OCI-LY1 (cell line): ENCODE measurements around the gene BCL2L12.

ENCODE experiments used
- H2AFZ ChIP-seq: fragments of 200-600 bp; sonication (generic), shearing (Covaris generic); 2 replicates; pipeline ENCODE4 v1.6.0; 2014; ENCODE audit warnings: antibody characterized with exemption, mild to moderate bottlenecking, low read length
- H3F3A ChIP-seq: fragments of 200-600 bp; sonication (generic), shearing (Covaris generic); 2 replicates; pipeline ENCODE4 v1.6.0; 2014; ENCODE audit warnings: mild to moderate bottlenecking, antibody characterized with exemption, low read length, moderate library complexity; ENCODE audit not compliant: insufficient read depth
- H3K27ac ChIP-seq: fragments of 200-600 bp; sonication (generic); 2 replicates; pipeline ENCODE4 v1.5.1; 2014; ENCODE audit warnings: low read length, mixed run types, mild to moderate bottlenecking, low read depth; ENCODE audit not compliant: poor library complexity, severe bottlenecking
- H3K27me3 ChIP-seq: fragments of 200-600 bp; sonication (generic); 2 replicates; pipeline ENCODE4 v1.6.0; 2014; ENCODE audit warnings: antibody characterized with exemption, mild to moderate bottlenecking, low read length, moderate library complexity; ENCODE audit not compliant: insufficient read depth
- H3K36me3 ChIP-seq: fragments of 200-600 bp; sonication (generic); 2 replicates; pipeline ENCODE4 v1.6.1; 2014; ENCODE audit warnings: mild to moderate bottlenecking, antibody characterized with exemption, low read length, moderate library complexity, mixed read lengths; ENCODE audit not compliant: insufficient read depth
- H3K4me1 ChIP-seq: fragments of 200-600 bp; sonication (generic); 2 replicates; pipeline ENCODE4 v1.5.1; 2014; ENCODE audit warnings: mild to moderate bottlenecking, low read length, moderate library complexity; ENCODE audit not compliant: insufficient read depth, severe bottlenecking
- H3K4me2 ChIP-seq: fragments of 200-600 bp; sonication (generic), shearing (Covaris generic); 2 replicates; pipeline ENCODE4 v1.6.1; 2014; ENCODE audit warnings: low read length
- H3K4me3 ChIP-seq: fragments of 200-600 bp; sonication (generic); 2 replicates; pipeline ENCODE4 v1.5.1; 2014; ENCODE audit warnings: low read length, low read depth, mild to moderate bottlenecking, mixed read lengths; ENCODE audit not compliant: poor library complexity, severe bottlenecking
- H3K79me2 ChIP-seq: fragments of 200-600 bp; shearing (Covaris generic); 2 replicates; pipeline ENCODE4 v1.6.1; 2016; ENCODE audit warnings: mixed run types, low read length, mixed read lengths; ENCODE audit not compliant: insufficient read depth
- H3K9ac ChIP-seq: fragments of 200-600 bp; sonication (generic), shearing (Covaris generic); 2 replicates; pipeline ENCODE4 v1.6.1; 2014; ENCODE audit warnings: mild to moderate bottlenecking, low read length, mixed read lengths
- H3K9me2 ChIP-seq: fragments of 200-600 bp; sonication (generic), shearing (Covaris generic); 2 replicates; pipeline ENCODE4 v1.6.1; 2014; ENCODE audit warnings: low read depth, mild to moderate bottlenecking, low read length, mixed read lengths
- H3K9me3 ChIP-seq: fragments of 200-600 bp; shearing (Covaris generic); 2 replicates; pipeline ENCODE4 v1.6.1; 2014; ENCODE audit warnings: low read length, mixed read lengths
- H4K20me1 ChIP-seq: fragments of 200-600 bp; sonication (generic), shearing (Covaris generic); 2 replicates; pipeline ENCODE4 v1.6.0; 2016; ENCODE audit warnings: mild to moderate bottlenecking, low read length; ENCODE audit not compliant: insufficient read depth
- CTCF ChIP-seq: fragments of 200-600 bp; sonication (generic), shearing (Covaris generic); IDR thresholded peaks from 2 replicates; pipeline ENCODE4 v1.5.1; 2017; ENCODE audit warnings: mild to moderate bottlenecking, antibody characterized with exemption, low read length, moderate library complexity, mixed read lengths
- EZH2 ChIP-seq: fragments of 200-600 bp; sonication (generic), shearing (Covaris generic); IDR thresholded peaks from 2 replicates; pipeline ENCODE4 v1.8.0; 2017; ENCODE audit warnings: borderline replicate concordance, mixed run types, mild to moderate bottlenecking, antibody characterized with exemption, low read length, moderate library complexity, mixed read lengths

BCL2L12 gene

GRCh38 chr19:49642492-49643035 lies 23.2 kb upstream of the BCL2L12 start:
- H3K4me1 ChIP-seq = peaks cover 23% of the 10 kb centered on the region
- H2AFZ ChIP-seq = no peak overlapping the region
- no peaks in the 10 kb centered on the region for H4K20me1 ChIP-seq
- peak overlapping the region; percentile 95 for H3K4me3 ChIP-seq
- H3K27me3 ChIP-seq = no peaks in the 10 kb centered on the region
- H3K27ac ChIP-seq = peak overlapping the region; percentile 68
- H3K79me2 ChIP-seq = peaks cover 25% of the 10 kb centered on the region
- H3K36me3 ChIP-seq = peaks cover 28% of the 10 kb centered on the region; the same call in 1 of the 2 replicates
- H3F3A ChIP-seq = no peaks in the 10 kb centered on the region
- H3K9me3 ChIP-seq = no peaks in the 10 kb centered on the region
- peak; percentile 6; the same call in 1 of the 2 replicates for TF ChIP-seq CTCF
- no peak for TF ChIP-seq EZH2
- peak overlapping the region; percentile 95 for H3K9ac ChIP-seq
- peak overlapping the region; percentile 94 for H3K4me2 ChIP-seq
- no peaks in the 10 kb centered on the region for H3K9me2 ChIP-seq

- no peaks in the 10 kb centered on the region for H4K20me1 ChIP-seq
- no peaks in the 10 kb centered on the region for H3K9me3 ChIP-seq
- TF ChIP-seq CTCF = no peak
- TF ChIP-seq EZH2 = no peak
- H3K4me2 ChIP-seq = peak overlapping the region; percentile 94
- H3K4me1 ChIP-seq = peaks cover 23% of the 10 kb centered on the region
- H3K9ac ChIP-seq = peak overlapping the region; percentile 95; the same call in 1 of the 2 replicates
- H3K27me3 ChIP-seq = no peaks in the 10 kb centered on the region
- H3K27ac ChIP-seq = no peak overlapping the region
- no peak overlapping the region for H2AFZ ChIP-seq
- no peaks in the 10 kb centered on the region for H3F3A ChIP-seq
- H3K79me2 ChIP-seq = peaks cover 25% of the 10 kb centered on the region
- H3K36me3 ChIP-seq = peaks cover 29% of the 10 kb centered on the region; the same call in 1 of the 2 replicates
- H3K9me2 ChIP-seq = no peaks in the 10 kb centered on the region
- H3K4me3 ChIP-seq = peak overlapping the region; percentile 95
These were observed 22.3 kb upstream of the BCL2L12 start for GRCh38 chr19:49643466-49643865.

- H3K36me3 ChIP-seq = peaks cover 44% of the 10 kb centered on the region; the same call in 1 of the 2 replicates
- TF ChIP-seq CTCF (no peak), EZH2 (no peak)
- H3F3A ChIP-seq = no peaks in the 10 kb centered on the region
- no peak overlapping the region for H3K4me2 ChIP-seq
- H3K27ac ChIP-seq = no peak overlapping the region
- no peak overlapping the region for H3K4me3 ChIP-seq
- H3K4me1 ChIP-seq = peaks cover 18% of the 10 kb centered on the region
- H3K9ac ChIP-seq = no peak overlapping the region
- no peak overlapping the region for H2AFZ ChIP-seq
- H3K27me3 ChIP-seq = no peaks in the 10 kb centered on the region
- H3K79me2 ChIP-seq = peaks cover 25% of the 10 kb centered on the region
- H4K20me1 ChIP-seq = no peaks in the 10 kb centered on the region
- no peaks in the 10 kb centered on the region for H3K9me3 ChIP-seq
- H3K9me2 ChIP-seq = no peaks in the 10 kb centered on the region
These were observed 20.1 kb upstream of the BCL2L12 start for GRCh38 chr19:49645592-49645991.
